Gastrocnemius medialis (tissue), 4 donors: ENCODE measurements around the gene TMEM181.

Source experiments
- CTCF ChIP-seq, 5 experiments: fragments of 450-650 bp in 3 of 5; fragments of 200-600 bp in 2 of 5; sonication (generic) in 2 of 5; IDR thresholded peaks in 4 of 5; conservative IDR thresholded peaks in 1 of 5; 1 replicate in 4 of 5; 2 replicates in 1 of 5; pipeline ENCODE4 v1.5.1; 2016 to 2019; ENCODE audit warnings: antibody characterized with exemption in 5 of 5, mild to moderate bottlenecking in 3 of 5, moderate library complexity in 3 of 5
- POLR2A ChIP-seq, 2 donors: fragments of 450-650 bp; IDR thresholded peaks; one replicate each; pipeline ENCODE4 v1.6.1; 2017; ENCODE audit warnings: antibody characterized with exemption in 2 of 2, mild to moderate bottlenecking in 2 of 2, moderate library complexity in 2 of 2

DNA sequence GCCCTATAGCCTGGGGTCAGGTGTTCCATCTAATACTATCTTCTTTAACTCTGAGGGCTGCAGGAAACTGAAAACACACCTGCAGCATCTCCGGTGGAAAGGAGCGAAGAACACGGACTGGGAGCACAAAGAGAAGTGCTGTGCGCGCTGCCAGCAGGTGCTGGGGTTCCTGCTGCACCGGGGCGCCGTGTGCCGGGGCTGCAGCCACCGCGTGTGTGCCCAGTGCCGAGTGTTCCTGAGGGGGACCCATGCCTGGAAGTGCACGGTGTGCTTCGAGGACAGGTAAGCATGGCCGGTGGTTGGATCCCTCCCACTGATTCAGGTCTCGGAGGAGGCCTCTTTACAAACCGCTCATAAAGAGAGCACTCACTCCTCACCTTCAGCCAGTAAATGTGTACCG lies 105.4 kb downstream of the TMEM181 start:
- TF ChIP-seq POLR2A (IDR thresholded peaks at IDR 0.05): no peak
- no peak for TF ChIP-seq CTCF (IDR thresholded peaks at IDR 0.05 in 4 of 5, conservative IDR thresholded peaks at IDR 0.05 in 1 of 5)
